ENCODE measurements around the gene RASSF9.

GRCh38 chr12:85825746-85826145 is 10.5 kb downstream of the RASSF9 start:
- TF ChIP-seq CTCF (IDR thresholded peaks at IDR 0.05) (no peak), POLR2A (IDR thresholded peaks at IDR 0.05) (no peak)

Measured in uterus (tissue), 2 donors.